ENCODE measurements around the gene MAML3. TPM values are rescaled to one million over a fixed set of nuclear protein-coding genes. Genes with fewer than 3 reads are reported as not detected.
A peak's percentile ranks its signal among the peaks of the same experiment; 100 is the strongest.

Gene MAML3
- total RNA-seq, 4 donors from 2014 or later = 2.4 to 50.5 (median 17.8) TPM

GRCh38 chr4:140048419-140048995 is 105.5 kb downstream of the MAML3 start:
- Histone ChIP-seq H3K4me1 (no peaks in the 10 kb centered on the region), H3K27ac (peak overlapping the region; percentile 84 to 88), H3K4me3 (peak overlapping the region; percentile 34 to 38), H3K36me3 (no peaks in the 10 kb centered on the region), H3K27me3 (no peaks in the 10 kb centered on the region), H3K9me3 (no peaks in the 10 kb centered on the region)
- TF ChIP-seq CTCF (IDR thresholded peaks at IDR 0.05) (no peak), POLR2A (IDR thresholded peaks at IDR 0.05) (no peak)
- intact Hi-C loops (cut with DNase I; ENCODE audit: low total_unique reads) = no loop called here
- no peak for DNase-seq

- no peak overlapping the region for H3K4me3 ChIP-seq
- intact Hi-C loops (cut with DNase I; ENCODE audit: low total_unique reads) = no loop called here
- no peak for DNase-seq
- TF ChIP-seq POLR2A (IDR thresholded peaks at IDR 0.05) (no peak), CTCF (IDR thresholded peaks at IDR 0.05) (no peak)
- H3K27me3 ChIP-seq = no peaks in the 10 kb centered on the region
- H3K27ac ChIP-seq = peak overlapping the region; percentile 84 to 88
- H3K36me3 ChIP-seq = no peaks in the 10 kb centered on the region
- no peaks in the 10 kb centered on the region for H3K9me3 ChIP-seq
- H3K4me1 ChIP-seq = no peaks in the 10 kb centered on the region
Observed at GRCh38 chr4:140047786-140048185, 106.2 kb downstream of the MAML3 start.

- Histone ChIP-seq H3K4me3 (no peak overlapping the region), H3K36me3 (no peaks in the 10 kb centered on the region), H3K27me3 (no peaks in the 10 kb centered on the region), H3K27ac (peak overlapping the region; percentile 84 to 88), H3K9me3 (no peaks in the 10 kb centered on the region), H3K4me1 (no peaks in the 10 kb centered on the region)
- peak; percentile 37 to 50 for DNase-seq
- TF ChIP-seq CTCF (IDR thresholded peaks at IDR 0.05) (no peak), POLR2A (IDR thresholded peaks at IDR 0.05) (no peak)
- intact Hi-C loops (cut with DNase I; ENCODE audit: low total_unique reads) = no loop called here
Observed at GRCh38 chr4:140047017-140047640, 106.9 kb downstream of the MAML3 start.

- Histone ChIP-seq H3K27me3 (no peaks in the 10 kb centered on the region), H3K27ac (peak overlapping the region in 1 of 2 donors; percentile 84), H3K4me1 (no peaks in the 10 kb centered on the region), H3K4me3 (no peak overlapping the region), H3K9me3 (no peaks in the 10 kb centered on the region), H3K36me3 (no peaks in the 10 kb centered on the region)
- intact Hi-C loops (cut with DNase I; ENCODE audit: low total_unique reads) = no loop called here
- no peak for DNase-seq
- TF ChIP-seq CTCF (IDR thresholded peaks at IDR 0.05) = no peak
- TF ChIP-seq POLR2A (IDR thresholded peaks at IDR 0.05) = no peak
Observed at GRCh38 chr4:140046543-140046942, 107.4 kb downstream of the MAML3 start.

GRCh38 chr4:140046016-140046415 is 108.0 kb downstream of the MAML3 start:
- TF ChIP-seq CTCF (IDR thresholded peaks at IDR 0.05) = no peak
- TF ChIP-seq POLR2A (IDR thresholded peaks at IDR 0.05) = no peak
- Histone ChIP-seq H3K9me3 (no peaks in the 10 kb centered on the region), H3K27me3 (no peaks in the 10 kb centered on the region), H3K36me3 (no peaks in the 10 kb centered on the region), H3K27ac (peak overlapping the region in 1 of 2 donors; percentile 84), H3K4me3 (no peak overlapping the region), H3K4me1 (no peaks in the 10 kb centered on the region)
- DNase-seq = no peak
- intact Hi-C loops (cut with DNase I; ENCODE audit: low total_unique reads) = no loop called here

Measured in uterus (tissue), 4 donors.